NCI-H1436 treated with DMSO at 0.1 percent for 48 hours (cell line): ENCODE measurements around the gene BSND.
"Not testable (repeated sequence)": the region's sequence is repeated elsewhere in the genome, so short reads cannot be mapped to it uniquely, and the experiment has no call there.

Experiments used
- DNase-seq: peaks from one replicate; lab custom pipeline; 2025; lab: John Stamatoyannopoulos, UW

The BSND gene

GRCh38 chr1:54998677-54999076 lies at the start of gene BSND:
BSND (plus strand) TSS chr1:54998933; CDS start chr1:54999187, 254 bp downstream.
- no peak for DNase-seq

GRCh38 chr1:54949053-54949452 lies 49.7 kb upstream of the BSND start:
- no peak for DNase-seq

- DNase-seq, result no peak
These were observed 48.7 kb upstream of the BSND start for GRCh38 chr1:54950006-54950368.

- DNase-seq, result peak; percentile 9
These were observed 48.2 kb upstream of the BSND start for GRCh38 chr1:54950369-54951163.

- DNase-seq, result no peak
These were observed 46.9 kb upstream of the BSND start for GRCh38 chr1:54951810-54952226.

- no peak for DNase-seq
These were observed 45.6 kb upstream of the BSND start for GRCh38 chr1:54952950-54953718.

GRCh38 chr1:54953846-54954245 lies 44.9 kb upstream of the BSND start:
- DNase-seq, result no peak

- DNase-seq, result no peak
These were observed 43.4 kb upstream of the BSND start for GRCh38 chr1:54955359-54955758.

GRCh38 chr1:54956726-54957125 lies 42.0 kb upstream of the BSND start:
- no peak for DNase-seq

GRCh38 chr1:54959241-54959640 lies 39.5 kb upstream of the BSND start:
- no peak for DNase-seq

GRCh38 chr1:54962612-54963395 lies 35.9 kb upstream of the BSND start:
- DNase-seq, result no peak

GRCh38 chr1:54963829-54964228 lies 34.9 kb upstream of the BSND start:
- not testable (repeated sequence) for DNase-seq

- no peak for DNase-seq
These were observed 33.0 kb upstream of the BSND start for GRCh38 chr1:54965624-54966340.

GRCh38 chr1:54967372-54967771 lies 31.4 kb upstream of the BSND start:
- DNase-seq, result no peak

GRCh38 chr1:54968551-54968950 lies 30.2 kb upstream of the BSND start:
- no peak for DNase-seq

GRCh38 chr1:54969879-54970278 lies 28.9 kb upstream of the BSND start:
- no peak for DNase-seq

- no peak for DNase-seq
These were observed 27.8 kb upstream of the BSND start for GRCh38 chr1:54970901-54971300.

- DNase-seq, result no peak
These were observed 27.4 kb upstream of the BSND start for GRCh38 chr1:54971317-54971791.

GRCh38 chr1:54972436-54972835 lies 26.3 kb upstream of the BSND start:
- DNase-seq, result no peak

- no peak for DNase-seq
These were observed 25.4 kb upstream of the BSND start for GRCh38 chr1:54973205-54973921.
